ENCODE measurements around the gene ATP9B.

- TF ChIP-seq CTCF (IDR thresholded peaks at IDR 0.05; ENCODE audit: insufficient read depth, low read depth, low read length), result no peak
- no peak for TF ChIP-seq EZH2 (IDR thresholded peaks at IDR 0.05; ENCODE audit: insufficient read depth, low read length)
Observed at GRCh38 chr18:79251021-79251420, 181.8 kb downstream of the ATP9B start.

Data from astrocyte (in vitro differentiated cells and primary cell).